ENCODE data around the gene ARHGEF28.

GRCh38 chr5:73894860-73895259, 268.9 kb downstream of the ARHGEF28 start:
- TF ChIP-seq POLR2A (IDR thresholded peaks at IDR 0.05; ENCODE audit: low read depth, low read length) = no peak
- TF ChIP-seq TAF1 (IDR thresholded peaks at IDR 0.05; ENCODE audit: borderline replicate concordance, low read depth, low read length) = no peak
- no peak for TF ChIP-seq POLR2AphosphoS5 (IDR thresholded peaks at IDR 0.05; ENCODE audit: low read depth, low read length)
